H1 (cell line): ENCODE measurements around the gene TBC1D17. TPM values are rescaled to one million over a fixed set of nuclear protein-coding genes. Genes with fewer than 3 reads are reported as not detected.
A peak's percentile ranks its signal among the peaks of the same experiment; 100 is the strongest.

ENCODE experiments used
- CTCF ChIA-PET: fragments of 300-600 bp; sonication (Branson Sonifier 250); formaldehyde crosslinking; loops from one replicate; lab custom pipeline; 2021; ENCODE audit not compliant: partially characterized antibody; lab: Charles Lee
- POLR2A ChIA-PET: fragments of 300-600 bp; sonication (Branson Sonifier 250); formaldehyde crosslinking; loops from one replicate; lab custom pipeline; 2021; ENCODE audit warnings: inconsistent platforms; ENCODE audit not compliant: partially characterized antibody; lab: Charles Lee
- DNase-seq, 2 experiments: peaks; one replicate each; pipeline versions ENCODE4 v3.0.0 to v3.0.0-alpha.2; 2010 to 2022; ENCODE audit warnings: low spot score in 2 of 2, low read depth in 1 of 2, mixed read lengths in 1 of 2
- FAIRE-seq: peaks from 2 replicates; lab custom pipeline; 2011; peaks lifted over from hg19 to GRCh38; lab: Jason Lieb, UNC
- H2AFZ ChIP-seq: 2 replicates; pipeline ENCODE4 v1.8.1; 2012; ENCODE audit warnings: low read length, inconsistent platforms
- H2AK5ac ChIP-seq: 2 replicates; pipeline ENCODE4 v1.6.1; 2013; ENCODE audit warnings: low read depth, low read length
- H2BK120ac ChIP-seq: replicated peaks from 2 replicates; pipeline ENCODE3; 2013; ENCODE audit warnings: low read depth, low read length, inconsistent platforms
- H2BK12ac ChIP-seq: 2 replicates; pipeline ENCODE4 v1.6.1; 2013; ENCODE audit warnings: low read depth, low read length
- H2BK15ac ChIP-seq: 2 replicates; pipeline ENCODE4 v1.6.1; 2013; ENCODE audit warnings: low read length
- H2BK20ac ChIP-seq: 2 replicates; pipeline ENCODE4 v1.6.1; 2013; ENCODE audit warnings: low read length
- H2BK5ac ChIP-seq: 2 replicates; pipeline ENCODE4 v1.6.1; 2013; ENCODE audit warnings: low read depth, low read length
- H3K14ac ChIP-seq: 2 replicates; pipeline ENCODE4 v1.6.1; 2013; ENCODE audit warnings: inconsistent platforms; ENCODE audit not compliant: insufficient read length
- H3K18ac ChIP-seq: 2 replicates; pipeline ENCODE4 v1.6.1; 2013; ENCODE audit warnings: low read length; ENCODE audit errors: extremely low read depth
- H3K23ac ChIP-seq: 2 replicates; pipeline ENCODE4 v1.6.1; 2013; ENCODE audit warnings: inconsistent platforms; ENCODE audit not compliant: insufficient read length
- H3K23me2 ChIP-seq: 2 replicates; pipeline ENCODE4 v1.6.1; 2013; ENCODE audit warnings: low read depth, low read length
- H3K27ac ChIP-seq: 2 replicates; pipeline ENCODE4 v1.6.1; 2011; ENCODE audit warnings: low read depth, low read length, inconsistent platforms
- H3K27me3 ChIP-seq, 4 experiments: replicated peaks in 1 of 4; 1 replicate in 1 of 4; 2 replicates in 3 of 4; pipeline versions ENCODE4 v1.6.1 to v1.8.1; 2011 to 2013; ENCODE audit warnings: low read length in 3 of 4, mild to moderate bottlenecking in 3 of 4, inconsistent platforms in 2 of 4, mixed read lengths in 2 of 4, moderate library complexity in 1 of 4; ENCODE audit not compliant: control insufficient read depth in 3 of 4, insufficient read depth in 3 of 4; ENCODE audit errors: extremely low read depth in 1 of 4
- H3K36me3 ChIP-seq, 4 experiments: 2 replicates each; pipeline versions ENCODE4 v1.6.1 to v1.8.1; 2011 to 2013; ENCODE audit warnings: mild to moderate bottlenecking in 4 of 4, low read length in 3 of 4, moderate library complexity in 2 of 4, control low read depth in 1 of 4, inconsistent platforms in 1 of 4; ENCODE audit not compliant: insufficient read depth in 4 of 4, control insufficient read depth in 2 of 4
- H3K4ac ChIP-seq: replicated peaks from 2 replicates; pipeline ENCODE3; 2013; ENCODE audit warnings: low read length, low read depth, mixed read lengths, inconsistent platforms; ENCODE audit not compliant: insufficient read length
- H3K4me1 ChIP-seq, 4 experiments: replicated peaks in 1 of 4; 1 replicate in 1 of 4; 2 replicates in 3 of 4; pipeline versions ENCODE4 v1.6.1 to v1.8.1; 2011 to 2013; ENCODE audit warnings: low read length in 3 of 4, inconsistent platforms in 2 of 4, mixed read lengths in 1 of 4; ENCODE audit not compliant: insufficient read depth in 4 of 4, control insufficient read depth in 3 of 4
- H3K4me2 ChIP-seq, 2 experiments: 2 replicates each; pipeline versions ENCODE4 v1.6.1 to v1.8.1; 2011 to 2013; ENCODE audit warnings: low read depth in 2 of 2, low read length in 2 of 2, control low read depth in 1 of 2, inconsistent platforms in 1 of 2, mild to moderate bottlenecking in 1 of 2; ENCODE audit not compliant: insufficient read depth in 1 of 2
- H3K4me3 ChIP-seq, 4 experiments: fragments of 200-600, 300-600 bp in 1 of 4; sonication (generic), shearing (Covaris generic), sonication (Bioruptor Twin) in 1 of 4; 2 replicates each; pipeline versions ENCODE4 v1.5.1 to v1.8.1; 2011 to 2016; ENCODE audit warnings: low read length in 4 of 4, low read depth in 3 of 4, control low read depth in 2 of 4, inconsistent platforms in 2 of 4, mild to moderate bottlenecking in 2 of 4, mixed read lengths in 1 of 4, moderate library complexity in 1 of 4; ENCODE audit not compliant: insufficient read depth in 2 of 4; ENCODE audit errors: extremely low read depth in 1 of 4
- H3K56ac ChIP-seq: replicated peaks from 2 replicates; pipeline ENCODE3; 2013; ENCODE audit warnings: low read depth, mild to moderate bottlenecking, mixed read lengths, low read length, inconsistent platforms; ENCODE audit not compliant: insufficient read length
- H3K79me1 ChIP-seq: 2 replicates; pipeline ENCODE4 v1.6.1; 2013; ENCODE audit warnings: low read depth, low read length, control low read depth
- H3K79me2 ChIP-seq, 2 experiments: 2 replicates each; pipeline versions ENCODE4 v1.6.1 to v1.8.1; 2012 to 2013; ENCODE audit warnings: low read length in 2 of 2, mild to moderate bottlenecking in 2 of 2, inconsistent platforms in 1 of 2; ENCODE audit not compliant: insufficient read depth in 2 of 2, control insufficient read depth in 1 of 2
- H3K9ac ChIP-seq, 4 experiments: replicated peaks in 1 of 4; 1 replicate in 1 of 4; 2 replicates in 3 of 4; pipeline versions ENCODE4 v1.6.1 to v1.8.1; 2011 to 2013; ENCODE audit warnings: low read depth in 3 of 4, low read length in 3 of 4, control low read depth in 2 of 4, mild to moderate bottlenecking in 2 of 4, moderate library complexity in 2 of 4, inconsistent platforms in 1 of 4; ENCODE audit errors: extremely low read depth in 1 of 4
- H3K9me3 ChIP-seq, 2 experiments: 2 replicates each; pipeline versions ENCODE4 v1.6.1 to v1.8.1; 2012 to 2013; ENCODE audit warnings: mild to moderate bottlenecking in 2 of 2, moderate library complexity in 2 of 2, control low read depth in 1 of 2, inconsistent platforms in 1 of 2, low read depth in 1 of 2, low read length in 1 of 2, mixed read lengths in 1 of 2; ENCODE audit not compliant: insufficient read depth in 2 of 2
- H4K20me1 ChIP-seq, 2 experiments: replicated peaks in 1 of 2; 2 replicates each; pipeline versions ENCODE3 to v1.8.1; 2011 to 2013; ENCODE audit warnings: inconsistent platforms in 2 of 2, low read length in 2 of 2, mild to moderate bottlenecking in 1 of 2; ENCODE audit not compliant: insufficient read depth in 2 of 2, control insufficient read depth in 1 of 2
- H4K5ac ChIP-seq: 2 replicates; pipeline ENCODE4 v1.6.1; 2013; ENCODE audit warnings: low read length, low read depth, mixed read lengths, inconsistent platforms; ENCODE audit not compliant: insufficient read length
- H4K8ac ChIP-seq: 2 replicates; pipeline ENCODE4 v1.8.0; 2013; ENCODE audit warnings: mild to moderate bottlenecking, moderate library complexity, low read length, inconsistent platforms; ENCODE audit not compliant: insufficient read depth; ENCODE audit errors: extremely low read depth
- H4K91ac ChIP-seq: replicated peaks from 2 replicates; pipeline ENCODE3; 2013; ENCODE audit warnings: low read length, mixed read lengths, inconsistent platforms; ENCODE audit not compliant: insufficient read length
- CBX5 ChIP-seq: fragments of 300-800, 300-1000 bp; sonication (generic); IDR thresholded peaks from 2 replicates; pipeline ENCODE4 v1.7.1; 2016; ENCODE audit warnings: antibody characterized with exemption, low read length, low read depth
- CHD1 ChIP-seq: IDR thresholded peaks from 2 replicates; pipeline ENCODE4 v1.6.1; 2012; ENCODE audit warnings: low read depth, low read length, improper control_type of control experiment
- EGR1 ChIP-seq: IDR thresholded peaks from 2 replicates; pipeline ENCODE4 v1.6.1; 2011; ENCODE audit warnings: low read depth, low read length, borderline replicate concordance
- HDAC6 ChIP-seq: IDR thresholded peaks from one replicate; pipeline ENCODE4 v1.7.1; 2012; ENCODE audit warnings: low read depth, mild to moderate bottlenecking, inconsistent platforms, low read length, moderate library complexity
- NRF1 ChIP-seq: IDR thresholded peaks from 2 replicates; pipeline ENCODE4 v1.6.1; 2011; ENCODE audit warnings: mild to moderate bottlenecking, low read depth, low read length, improper control_type of control experiment
- RAD21 ChIP-seq, 2 experiments: IDR thresholded peaks in 1 of 2; conservative IDR thresholded peaks in 1 of 2; 2 replicates each; pipeline ENCODE4 v1.6.1; 2011; ENCODE audit warnings: low read depth in 2 of 2, low read length in 2 of 2, improper control_type of control experiment in 1 of 2, inconsistent platforms in 1 of 2, mild to moderate bottlenecking in 1 of 2, moderate library complexity in 1 of 2
- RNF2 ChIP-seq: fragments of 200-900, 300-1000 bp; sonication (generic); IDR thresholded peaks from 2 replicates; pipeline ENCODE4 v1.7.1; 2016; ENCODE audit warnings: borderline replicate concordance, low read depth, mild to moderate bottlenecking, antibody characterized with exemption, low read length; ENCODE audit not compliant: poor library complexity, severe bottlenecking; ENCODE audit errors: missing control alignments
- RXRA ChIP-seq: IDR thresholded peaks from 2 replicates; pipeline ENCODE4 v1.6.1; 2011; ENCODE audit warnings: low read depth, mild to moderate bottlenecking, low read length, moderate library complexity; ENCODE audit not compliant: insufficient read depth
- SP1 ChIP-seq: IDR thresholded peaks from 2 replicates; pipeline ENCODE4 v1.6.1; 2011; ENCODE audit warnings: low read depth, low read length
- SP2 ChIP-seq: IDR thresholded peaks from 2 replicates; pipeline ENCODE4 v1.6.1; 2012; ENCODE audit warnings: mild to moderate bottlenecking, low read length, inconsistent platforms
- SP4 ChIP-seq: IDR thresholded peaks from 2 replicates; pipeline ENCODE4 v1.6.1; 2012; ENCODE audit warnings: low read length, inconsistent platforms
- TAF1 ChIP-seq: IDR thresholded peaks from 2 replicates; pipeline ENCODE4 v1.6.1; 2011; ENCODE audit warnings: mild to moderate bottlenecking, low read depth, low read length
- TEAD4 ChIP-seq: IDR thresholded peaks from 2 replicates; pipeline ENCODE4 v1.6.1; 2012; ENCODE audit warnings: low read depth, low read length, inconsistent platforms, mixed read lengths
- whole genome bisulfite sequencing, 2 experiments: shearing (Covaris generic) in 1 of 2; methylation state at CpG; one replicate each; pipeline versions ENCODE4 v1.1.6 to v1.1.7; 2013 to 2015; ENCODE audit warnings: low lambda C conversion rate in 2 of 2, mixed read lengths in 2 of 2, inconsistent platforms in 1 of 2, low coverage in 1 of 2, missing lambda C conversion rate in 1 of 2; ENCODE audit not compliant: insufficient replicate concordance in 2 of 2, insufficient coverage in 1 of 2, insufficient read length in 1 of 2; ENCODE audit errors: extremely low coverage in 1 of 2, missing lambda C conversion rate in 1 of 2; 5-methylcytosine and 5-hydroxymethylcytosine counted together
- polyA plus RNA-seq, 7 experiments: library from polyadenylated mRNA; depleted of rRNA in 3 of 7; stranded (reverse) in 5 of 7; unstranded in 2 of 7; fragments of >200 nt in 5 of 7; fragments of 200-250 nt in 2 of 7; gene quantifications; 1 replicate in 5 of 7; 2 replicates in 1 of 7; 4 replicates in 1 of 7; pipeline versions ENCODE4 v1.2.1 to v1.2.3, GENCODE V29; 2011 to 2013; ENCODE audit warnings: missing spikeins in 2 of 7, mixed read lengths in 2 of 7
- total RNA-seq: library from RNA; stranded (reverse); fragmentation: NEBNext Ultra II Directional; extraction: Animal tissue kit (Norgen Biotek cat#: 25700); gene quantifications from 2 replicates; pipeline ENCODE4 v1.2.1, GENCODE V29; 2021
- TF ChIP-seq, protein P1 (sequence below): IDR thresholded peaks from 2 replicates; pipeline ENCODE4 v1.6.1; 2012; ENCODE audit warnings: inconsistent platforms

TBC1D17 gene
- total and polyA plus RNA-seq, 2 of the 8 experiments (the other 6 are each of a cell fraction or from before 2014, with no cell fraction given), result 30.3 to 44.9 TPM

GRCh38 chr19:49878744-49879070, 1.2 kb downstream of the TBC1D17 start:
- H4K20me1 ChIP-seq, result peaks cover 10 to 16% of the 10 kb centered on the region in 2 experiments
- no peak overlapping the region for H2BK120ac ChIP-seq
- peak overlapping the region; percentile 87 for H3K27ac ChIP-seq
- no peak overlapping the region for H3K14ac ChIP-seq
- H3K4me3 ChIP-seq, result peak overlapping the region; percentile 70 to 95 (median 91); a peak in 7 of 8 replicates
- no peak overlapping the region for H2BK20ac ChIP-seq
- H3K4ac ChIP-seq, result no peak overlapping the region
- H2AK5ac ChIP-seq, result peak overlapping the region; percentile 75; the same call in 1 of the 2 replicates
- no peak overlapping the region for H4K5ac ChIP-seq
- peak overlapping the region; percentile 79; the same call in 1 of the 2 replicates for H2BK5ac ChIP-seq
- H4K8ac ChIP-seq, result no peak overlapping the region
- WGBS, 2 experiments, result 81% methylated on average over 9 of the region's 9 CpGs; no CpG with 5 or more reads in 1 of the 2 experiments
- peaks cover 19 to 44% (median 37%) of the 10 kb centered on the region in 4 experiments for H3K36me3 ChIP-seq
- no peak overlapping the region for H2BK15ac ChIP-seq
- POLR2A ChIA-PET, result interaction anchor here (1.2 to 6.2 kb wide), 5 partner anchors 10 to 51 kb away, joined by 3 to 76 read pairs (median 39); partner anchors contain the start of genes ATF5, NUP62 and PNKP
- CTCF ChIA-PET, result interaction anchor here (0.7 to 1.5 kb wide), 2 partner anchors 75 to 189 kb away, joined by 3 read pairs; partner anchors contain the start of gene ADM5
- H3K4me1 ChIP-seq, result peaks cover 0 to 13% (median 7%) of the 10 kb centered on the region in 4 experiments; a peak in 6 of 7 replicates
- H3K79me1 ChIP-seq, result peaks cover 16% of the 10 kb centered on the region
- H3K4me2 ChIP-seq, result peak overlapping the region; percentile 90 to 92
- DNase-seq (no peak), FAIRE-seq (no peak)
- H3K23ac ChIP-seq, result no peak overlapping the region
- H3K9me3 ChIP-seq, result no peaks in the 10 kb centered on the region
- no peaks in the 10 kb centered on the region for H3K27me3 ChIP-seq
- H3K79me2 ChIP-seq, result peaks cover 0 to 30% of the 10 kb centered on the region in 2 experiments; a peak in 2 of 4 replicates
- H3K23me2 ChIP-seq, result peaks cover 16% of the 10 kb centered on the region
- H4K91ac ChIP-seq, result no peak overlapping the region
- H3K56ac ChIP-seq, result no peak overlapping the region
- H2AFZ ChIP-seq, result no peak overlapping the region
- H3K18ac ChIP-seq, result 0 out of 2 replicates have a peak overlapping the region, but pooled peaks have one; percentile 28
- H3K9ac ChIP-seq, result peak overlapping the region in 3 of 4 experiments; percentile 66 to 98 (median 97); a peak in 6 of 7 replicates
- H2BK12ac ChIP-seq, result no peak overlapping the region; the same call in 1 of the 2 replicates
- no peak for TF ChIP-seq TAF1
- no peak for TF ChIP-seq SP1
- no peak for TF ChIP-seq EGR1
- TF ChIP-seq, protein P1, sequence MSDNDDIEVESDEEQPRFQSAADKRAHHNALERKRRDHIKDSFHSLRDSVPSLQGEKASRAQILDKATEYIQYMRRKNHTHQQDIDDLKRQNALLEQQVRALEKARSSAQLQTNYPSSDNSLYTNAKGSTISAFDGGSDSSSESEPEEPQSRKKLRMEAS, result no peak
- no peak for TF ChIP-seq NRF1
- TF ChIP-seq RAD21 (IDR thresholded peaks at IDR 0.05 in 1 of 2, conservative IDR thresholded peaks at IDR 0.05 in 1 of 2; ENCODE audit: low read depth in 2 of 2, low read length in 2 of 2), result no peak
- TF ChIP-seq TEAD4, result no peak
- no peak for TF ChIP-seq RNF2
- TF ChIP-seq RXRA, result no peak
- TF ChIP-seq CHD1, result no peak
- TF ChIP-seq SP4, result no peak
- TF ChIP-seq SP2, result no peak
- TF ChIP-seq HDAC6, result no peak
- TF ChIP-seq CBX5, result no peak
